Motor neuron (in vitro differentiated cells): ENCODE results near the gene OGA. TPM values are rescaled to one million over a fixed set of nuclear protein-coding genes. Genes with fewer than 3 reads are reported as not detected.
A peak's percentile ranks its signal among the peaks of the same experiment; 100 is the strongest.

Experiments used
- ATAC-seq, 8 experiments: fragments of 200-7000 bp; cut with Tn5 transposase; replicated peaks in 6 of 8; 2 replicates each; pipeline ENCODE4 v1.8.0; 2021; ENCODE audit warnings: mild to moderate bottlenecking in 8 of 8, moderate library complexity in 8 of 8
- H3K27ac ChIP-seq, 2 donors: fragments of 250-450 bp; sonication (Bioruptor Pico); 2 replicates each; pipeline ENCODE4 v1.9.0; 2021; ENCODE audit warnings: antibody characterized with exemption in 2 of 2, mild to moderate bottlenecking in 2 of 2, moderate library complexity in 1 of 2
- H3K4me1 ChIP-seq, 2 donors: fragments of 250-450 bp; sonication (Bioruptor Pico); replicated peaks in 1 of 2; 2 replicates each; pipeline ENCODE4 v1.6.1; 2021; ENCODE audit warnings: antibody characterized with exemption in 2 of 2, mild to moderate bottlenecking in 2 of 2, moderate library complexity in 1 of 2
- H3K4me3 ChIP-seq, 5 donors: fragments of 250-450 bp; sonication (Bioruptor Pico); 2 replicates each; pipeline ENCODE4 v1.9.0; 2021; ENCODE audit warnings: antibody characterized with exemption in 5 of 5, mild to moderate bottlenecking in 5 of 5, moderate library complexity in 4 of 5
- WGBS, 10 experiments: fragments of 450-650 bp; shearing (Covaris generic); methylation state at CpG; one replicate each; pipeline ENCODE4 v1.0.0; 2022; 5-methylcytosine and 5-hydroxymethylcytosine counted together
- in situ Hi-C, 9 experiments: fragments of 400-800 bp; cut with MboI; loops; one replicate each; pipeline ENCODE4 v1.15.0; 2021; ENCODE audit warnings: low sequenced_read_pairs in 9 of 9, low pct_unique_long_range_greater_than_20kb in 2 of 9; ENCODE audit not compliant: unreplicated experiment in 9 of 9
- total RNA-seq, 8 experiments: library from RNA; unstranded; fragments of 300-600 nt; gene quantifications; 2 replicates each; pipeline versions ENCODE4 v1.2.3 to v1.2.4, GENCODE V29; 2022

Gene OGA
- total RNA-seq, 8 experiments from 2014 or later: 70.5 to 193 (median 171) TPM

- H3K4me1 ChIP-seq: peaks cover 10 to 11% of the 10 kb centered on the region in 2 donors
- in situ Hi-C loops: loop anchor here in 4 of 9 experiments (25.0 kb wide), 2 partner anchors 172 to 572 kb away; no protein-coding TSS in a partner anchor
Measured at GRCh38 chr10:101784558-101784957, 33.7 kb downstream of the OGA start.

GRCh38 chr10:101783736-101784118 is 34.5 kb downstream of the OGA start:
- WGBS, 10 experiments: 20 to 100% (median 69%) methylated on average over 1 to 8 of the region's 10 CpGs
- Histone ChIP-seq H3K4me3 (peak overlapping the region; percentile 51 to 90 (median 78)), H3K4me1 (peaks cover 10 to 19% of the 10 kb centered on the region in 2 donors), H3K27ac (peak overlapping the region in 1 of 2 donors; percentile 6)
- in situ Hi-C loops: loop anchor here in 4 of 9 experiments (25.0 kb wide), 2 partner anchors 171 to 571 kb away; no protein-coding TSS in a partner anchor
- peak; percentile 0 to 9 (median 3) for ATAC-seq

More at GRCh38 chr10:101784558-101784957, 33.7 kb downstream of the OGA start:
- ATAC-seq: no peak
- H3K27ac ChIP-seq: no peak overlapping the region
- WGBS, 10 experiments: 60 to 100% (median 88%) methylated on average over 1 to 2 of the region's 2 CpGs
- H3K4me3 ChIP-seq: no peak overlapping the region

- H3K27ac ChIP-seq: peak within 1 kb of the TSS; percentile 49 to 50
- WGBS, 10 experiments: 0 to 20% (median 2%) methylated on average over 1 to 17 of the region's 57 CpGs; no CpG with 5 or more reads in 3 of the 10 experiments
- peak; percentile 52 to 90 (median 84) for ATAC-seq
- in situ Hi-C loops: loop anchor here in 4 of 9 experiments (25.0 kb wide), 2 partner anchors 171 to 571 kb away; no protein-coding TSS in a partner anchor
- H3K4me3 ChIP-seq: peak within 1 kb of the TSS; percentile 51 to 90 (median 78)
- peaks cover 10 to 23% of the 10 kb centered on the region in 2 donors for H3K4me1 ChIP-seq
Measured at GRCh38 chr10:101782811-101783735, 35.2 kb downstream of the OGA start, which contains the start of gene NPM3. NPM3 (minus strand) TSS chr10:101783446; CDS start chr10:101783390, 56 bp downstream.

GRCh38 chr10:101781984-101782810 is 36.0 kb downstream of the OGA start:
- H3K4me3 ChIP-seq: peak overlapping the region; percentile 51 to 90 (median 78)
- 0 to 80% (median 24%) methylated on average over 1 to 5 of the region's 17 CpGs; no CpG with 5 or more reads in 4 of the 10 experiments for WGBS, 10 experiments
- no peak overlapping the region for H3K27ac ChIP-seq
- ATAC-seq: no peak
- in situ Hi-C loops: loop anchor here in 4 of 9 experiments (25.0 kb wide), 2 partner anchors 170 to 570 kb away; no protein-coding TSS in a partner anchor
- peaks cover 10 to 23% of the 10 kb centered on the region in 2 donors for H3K4me1 ChIP-seq

GRCh38 chr10:101781655-101781983 is 36.6 kb downstream of the OGA start:
- in situ Hi-C loops: loop anchor here in 4 of 9 experiments (25.0 kb wide), 2 partner anchors 169 to 569 kb away; no protein-coding TSS in a partner anchor
- H3K4me3 ChIP-seq: no peak overlapping the region
- 50 to 100% (median 87%) methylated on average over 2 to 6 of the region's 7 CpGs; no CpG with 5 or more reads in 6 of the 10 experiments for WGBS, 10 experiments

GRCh38 chr10:101780818-101781654 is 37.2 kb downstream of the OGA start:
- in situ Hi-C loops: loop anchor here in 4 of 9 experiments (25.0 kb wide), 2 partner anchors 169 to 569 kb away; no protein-coding TSS in a partner anchor
- Histone ChIP-seq H3K4me3 (no peak overlapping the region), H3K4me1 (peaks cover 10 to 23% of the 10 kb centered on the region in 2 donors), H3K27ac (no peak overlapping the region)
- peak; percentile 22 to 54 (median 43) for ATAC-seq
- 27 to 60% (median 55%) methylated on average over 1 to 5 of the region's 14 CpGs; no CpG with 5 or more reads in 7 of the 10 experiments for WGBS, 10 experiments

More at GRCh38 chr10:101781655-101781983, 36.6 kb downstream of the OGA start:
- Histone ChIP-seq H3K27ac (no peak overlapping the region), H3K4me1 (peaks cover 10 to 23% of the 10 kb centered on the region in 2 donors)
- no peak for ATAC-seq

- no peak for ATAC-seq
- in situ Hi-C loops: loop anchor here in 4 of 9 experiments (25.0 kb wide), 2 partner anchors 168 to 568 kb away; no protein-coding TSS in a partner anchor
- no peak overlapping the region for H3K4me3 ChIP-seq
Measured at GRCh38 chr10:101780187-101780817, 37.9 kb downstream of the OGA start.

GRCh38 chr10:101779544-101780186 is 38.6 kb downstream of the OGA start:
- Histone ChIP-seq H3K4me3 (peak overlapping the region in 1 of 5 donors; percentile 24), H3K27ac (no peak overlapping the region), H3K4me1 (peaks cover 10 to 25% of the 10 kb centered on the region in 2 donors)
- peak in 6 of 8 experiments; percentile 14 to 47 (median 23) for ATAC-seq
- in situ Hi-C loops: loop anchor here in 5 of 9 experiments (10.0 to 25.0 kb wide), 3 partner anchors 167 to 567 kb away; no protein-coding TSS in a partner anchor
- WGBS, 10 experiments: 0 to 10% methylated on average over 2 to 4 of the region's 51 CpGs; no CpG with 5 or more reads in 8 of the 10 experiments

More at GRCh38 chr10:101780187-101780817, 37.9 kb downstream of the OGA start:
- 42 to 50% methylated on average over 4 to 13 of the region's 17 CpGs; no CpG with 5 or more reads in 8 of the 10 experiments for WGBS, 10 experiments
- Histone ChIP-seq H3K27ac (no peak overlapping the region), H3K4me1 (peaks cover 10 to 25% of the 10 kb centered on the region in 2 donors)

GRCh38 chr10:101778781-101779543 is 39.3 kb downstream of the OGA start:
- WGBS, 10 experiments: 0 to 75% (median 4%) methylated on average over 1 to 14 of the region's 58 CpGs; no CpG with 5 or more reads in 7 of the 10 experiments
- Histone ChIP-seq H3K4me1 (peaks cover 10 to 27% of the 10 kb centered on the region in 2 donors), H3K27ac (no peak overlapping the region), H3K4me3 (peak overlapping the region in 3 of 5 donors; percentile 2 to 24 (median 21))
- peak in 3 of 8 experiments; percentile 8 to 21 (median 13) for ATAC-seq
- in situ Hi-C loops: loop anchor here in 5 of 9 experiments (10.0 to 25.0 kb wide), 3 partner anchors 167 to 567 kb away; no protein-coding TSS in a partner anchor
